Erythroblast (primary cell): ENCODE measurements around the gene LRMDA.

Source experiments
- DNase-seq, 2 experiments: peaks; one replicate each; lab custom pipeline; 2025; lab: John Stamatoyannopoulos, UW
- GATA1 ChIP-seq: IDR thresholded peaks from 2 replicates; pipeline ENCODE4 v1.6.1; 2011; ENCODE audit warnings: low read depth, mild to moderate bottlenecking, control low read depth, low read length, moderate library complexity
- POLR2A ChIP-seq: IDR thresholded peaks from 2 replicates; pipeline ENCODE4 v1.6.1; 2011; ENCODE audit warnings: mild to moderate bottlenecking, low read length

LRMDA gene

GRCh38 chr10:76440426-76440825 is 1009.0 kb downstream of the LRMDA start:
- TF ChIP-seq GATA1: no peak
- no peak for TF ChIP-seq POLR2A
- no peak for DNase-seq

GRCh38 chr10:76442113-76442512 is 1010.7 kb downstream of the LRMDA start:
- TF ChIP-seq GATA1 (no peak), POLR2A (no peak)
- no peak for DNase-seq

DNA sequence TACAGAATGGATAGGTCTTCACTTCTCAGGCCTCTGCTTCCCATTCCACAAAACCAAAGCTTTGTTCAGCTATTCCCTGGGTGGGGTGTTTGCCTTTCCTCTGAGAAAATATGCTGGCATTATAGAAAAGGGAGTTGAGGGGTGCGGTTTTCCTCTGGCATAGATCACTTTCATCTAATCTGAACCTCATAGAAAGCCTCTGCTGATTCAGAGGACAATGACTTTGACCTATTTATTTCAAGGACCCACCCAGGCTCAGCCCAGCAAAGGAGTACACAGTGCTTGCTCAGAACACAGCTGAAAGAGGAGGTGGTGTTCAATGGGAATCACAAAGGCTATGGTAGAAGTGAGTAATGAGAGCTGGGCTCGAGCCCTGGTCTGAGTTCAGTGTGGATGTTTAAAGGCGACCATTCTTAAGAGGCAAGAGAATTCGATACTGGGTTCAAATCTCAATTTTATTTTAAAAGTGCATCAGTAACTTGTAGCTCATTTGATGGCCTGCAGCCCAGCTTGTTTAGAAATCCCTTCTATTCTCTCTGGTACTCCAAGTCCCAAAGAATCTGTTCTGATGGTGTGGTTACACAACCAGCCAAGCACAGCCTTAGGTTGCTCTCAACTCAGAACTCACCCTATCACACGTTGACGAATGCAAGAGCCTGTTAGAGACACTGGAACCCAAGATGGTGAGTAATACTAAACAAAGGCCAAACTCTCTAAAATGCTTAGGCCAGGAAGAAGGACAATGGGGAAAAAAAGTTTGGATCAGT is 1012.8 kb downstream of the LRMDA start:
- no peak for TF ChIP-seq GATA1
- TF ChIP-seq POLR2A: no peak
- no peak for DNase-seq

DNA sequence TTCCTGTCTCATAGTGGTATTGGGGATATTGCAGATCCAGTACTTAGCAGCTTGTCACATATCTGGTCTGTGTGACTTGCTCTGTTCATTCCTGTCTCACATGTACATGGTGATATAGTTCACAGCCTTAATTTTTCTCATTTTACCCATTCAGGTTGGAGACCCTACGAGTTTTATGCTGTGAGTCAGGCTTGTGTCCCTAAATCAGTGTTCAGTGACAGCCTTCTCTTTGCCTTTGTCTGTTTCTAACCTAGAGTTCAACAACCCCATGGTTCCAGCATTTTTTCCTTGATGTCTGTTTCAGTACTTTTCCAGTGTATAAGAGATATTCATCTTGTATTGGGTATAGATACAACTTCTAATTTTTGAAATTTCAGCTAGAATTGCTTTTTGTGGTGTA is 1016.2 kb downstream of the LRMDA start:
- DNase-seq: no peak
- no peak for TF ChIP-seq GATA1
- no peak for TF ChIP-seq POLR2A

DNA sequence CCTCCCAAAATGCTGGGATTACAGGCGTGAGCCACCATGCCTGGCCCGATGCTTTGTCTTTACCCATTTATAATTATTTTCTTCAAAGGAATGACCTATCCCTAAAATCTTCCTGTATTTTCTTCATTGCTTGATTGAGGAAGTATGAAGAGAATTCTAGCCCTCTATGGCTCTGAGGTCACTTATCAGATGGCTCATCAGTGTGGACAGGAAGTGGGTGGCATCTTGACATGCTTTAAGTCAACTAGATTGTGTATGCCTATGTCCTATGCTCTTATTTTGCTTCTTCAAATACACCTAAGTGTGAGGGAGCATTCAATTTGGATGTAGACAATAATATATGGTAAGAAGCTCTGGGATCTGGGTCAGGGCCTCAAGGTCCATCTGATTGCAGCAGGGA is 1020.5 kb downstream of the LRMDA start:
- TF ChIP-seq POLR2A: no peak
- TF ChIP-seq GATA1: no peak
- no peak for DNase-seq

DNA sequence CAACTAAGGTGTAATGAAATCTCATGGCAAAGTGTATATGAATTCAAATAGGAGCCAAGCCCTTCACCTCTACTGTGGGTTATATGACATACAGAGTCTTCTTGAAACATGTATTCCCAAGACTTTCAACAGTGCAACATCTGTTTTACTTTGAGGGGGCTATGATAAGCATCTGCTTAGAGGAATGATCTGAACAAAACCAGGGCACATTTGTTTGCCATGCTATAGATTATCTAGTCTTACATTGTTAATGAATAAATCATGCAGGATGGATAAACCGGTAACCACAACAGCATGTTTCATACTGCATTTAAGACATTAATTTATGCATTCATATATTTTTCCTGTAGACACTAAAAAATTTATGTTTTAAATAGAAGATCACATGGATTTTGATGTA is 1021.9 kb downstream of the LRMDA start:
- TF ChIP-seq POLR2A (no peak), GATA1 (no peak)
- no peak for DNase-seq

GRCh38 chr10:76453997-76454396 is 1022.6 kb downstream of the LRMDA start:
- TF ChIP-seq GATA1: no peak
- TF ChIP-seq POLR2A: no peak
- DNase-seq: no peak

- no peak for DNase-seq
- no peak for TF ChIP-seq GATA1
- no peak for TF ChIP-seq POLR2A
These were observed 1023.2 kb downstream of the LRMDA start for GRCh38 chr10:76454506-76455140.

- TF ChIP-seq GATA1 (no peak), POLR2A (no peak)
- no peak for DNase-seq
These were observed 1024.8 kb downstream of the LRMDA start for GRCh38 chr10:76456197-76456596.

- TF ChIP-seq POLR2A (no peak), GATA1 (no peak)
- no peak for DNase-seq
These were observed 1027.7 kb downstream of the LRMDA start for GRCh38 chr10:76459016-76459730.

DNA sequence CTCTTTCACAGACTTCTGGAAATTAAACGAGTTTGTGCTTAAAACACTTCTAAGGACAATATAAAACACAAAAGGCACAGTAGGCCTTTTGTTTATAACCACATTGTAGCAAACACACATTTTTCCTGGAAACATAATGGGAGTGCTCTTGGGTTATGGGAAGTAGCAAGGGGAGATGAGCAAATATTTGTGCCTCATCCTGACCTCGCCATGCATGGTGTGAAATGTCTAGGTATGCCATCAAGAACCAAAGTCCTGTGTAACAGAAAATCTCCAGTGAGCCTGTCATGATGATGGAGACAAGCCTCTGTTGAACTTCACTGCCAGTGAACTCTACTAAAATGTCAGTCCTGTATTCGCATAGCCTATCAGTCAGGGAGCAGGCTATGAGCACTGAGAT is 1029.6 kb downstream of the LRMDA start:
- TF ChIP-seq GATA1 (no peak), POLR2A (no peak)
- no peak for DNase-seq

GRCh38 chr10:76463111-76463510 is 1031.7 kb downstream of the LRMDA start:
- no peak for TF ChIP-seq POLR2A
- no peak for TF ChIP-seq GATA1

GRCh38 chr10:76466836-76467503 is 1035.5 kb downstream of the LRMDA start:
- TF ChIP-seq GATA1 (no peak), POLR2A (no peak)
- DNase-seq: no peak

More at GRCh38 chr10:76463111-76463510, 1031.7 kb downstream of the LRMDA start:
- DNase-seq: no peak
